Embryonic facial prominence (tissue), 1 donor: ENCODE data around the gene ZNF345.

ENCODE experiments used
- DNase-seq: peaks from one replicate; pipeline ENCODE4 v3.0.0-alpha.2; 2016; ENCODE audit errors: extremely low spot score

The ZNF345 gene

DNA sequence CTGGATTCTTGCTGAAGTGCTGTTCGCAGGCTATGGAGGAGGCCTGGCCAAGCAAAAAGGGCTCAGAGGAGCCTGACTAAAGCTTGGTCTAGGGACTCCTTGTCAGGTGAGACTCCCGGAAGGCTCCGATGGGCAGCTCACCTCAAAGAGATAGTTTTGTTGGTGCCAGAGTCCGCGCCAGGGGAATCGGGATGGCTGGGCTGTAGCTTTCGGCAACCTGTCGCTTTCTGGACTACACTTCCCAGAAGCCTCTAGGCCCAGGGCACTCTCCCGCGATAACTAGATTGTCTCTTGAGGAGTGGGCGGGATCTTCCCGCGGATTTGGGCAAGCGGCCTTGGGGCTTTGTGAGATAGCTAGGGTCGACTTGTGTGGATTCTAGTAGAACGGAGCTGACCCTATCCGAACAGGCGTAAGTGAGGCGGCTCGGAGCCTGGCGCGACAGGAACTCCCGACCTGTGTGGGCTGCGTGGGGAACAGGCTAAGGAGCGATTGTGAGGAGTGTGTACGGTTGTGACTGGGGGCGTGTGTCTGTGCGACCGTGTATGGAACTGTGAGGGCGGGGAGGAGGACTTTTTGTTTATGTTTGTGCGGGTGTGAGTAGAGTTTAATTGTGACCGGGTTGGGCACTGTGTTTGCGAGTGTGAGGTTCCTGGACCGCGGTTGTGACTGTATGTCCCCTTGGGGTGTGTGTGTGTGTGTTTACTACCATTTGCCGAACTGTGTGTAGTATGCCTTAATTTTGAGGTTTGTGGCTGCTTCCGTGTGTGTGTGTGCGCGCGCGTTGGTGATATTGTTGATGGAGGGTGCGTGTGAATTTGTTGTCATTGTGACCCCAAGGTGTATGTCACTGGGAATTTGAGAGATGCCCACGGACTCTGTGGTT, at the start of gene ZNF345:
ZNF345 (plus strand) TSS at position 318 of the 884 bp plus-strand sequence. CDS start 25,955 bp downstream, outside the sequence.
- DNase-seq, result peak; percentile 93

DNA sequence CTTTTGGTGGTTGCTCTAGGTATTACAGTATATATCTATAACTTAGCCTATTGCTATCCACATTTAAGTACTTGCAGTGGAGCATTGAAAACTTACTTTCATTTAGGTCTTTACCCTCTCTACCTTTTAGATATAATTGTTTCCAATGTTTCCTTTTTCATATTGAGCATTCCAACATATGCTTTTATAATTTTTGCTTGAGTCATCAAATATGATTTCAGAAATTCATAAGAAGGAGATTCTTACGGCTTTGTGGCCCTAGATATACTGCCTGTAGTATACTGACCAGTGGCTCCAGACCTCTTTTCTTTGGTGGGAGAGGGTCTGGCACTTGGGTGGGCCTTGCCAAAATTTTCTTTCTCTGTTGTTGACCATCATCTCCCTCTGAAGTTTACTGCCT, 45.3 kb upstream of the ZNF345 start:
- DNase-seq, result no peak

DNA sequence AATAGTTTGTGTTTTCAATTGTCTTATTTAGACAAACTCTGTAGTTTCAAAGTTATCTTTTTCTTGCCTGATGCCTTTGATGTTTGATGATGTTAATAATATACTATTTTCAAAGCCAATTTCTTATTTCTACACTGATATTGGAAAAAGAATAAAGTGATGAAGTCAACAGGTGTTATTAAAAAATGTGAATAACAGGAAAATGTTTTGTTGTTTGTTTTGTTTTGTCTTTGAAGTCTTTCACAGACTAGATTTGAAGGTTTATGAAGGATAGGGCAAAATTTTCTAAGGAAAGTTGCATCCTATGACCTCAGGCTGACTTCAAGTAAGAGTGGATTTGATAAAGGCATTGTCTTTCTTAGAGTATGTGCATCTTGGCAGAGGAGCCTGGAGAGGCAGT, 43.6 kb upstream of the ZNF345 start:
- DNase-seq, result no peak

DNA sequence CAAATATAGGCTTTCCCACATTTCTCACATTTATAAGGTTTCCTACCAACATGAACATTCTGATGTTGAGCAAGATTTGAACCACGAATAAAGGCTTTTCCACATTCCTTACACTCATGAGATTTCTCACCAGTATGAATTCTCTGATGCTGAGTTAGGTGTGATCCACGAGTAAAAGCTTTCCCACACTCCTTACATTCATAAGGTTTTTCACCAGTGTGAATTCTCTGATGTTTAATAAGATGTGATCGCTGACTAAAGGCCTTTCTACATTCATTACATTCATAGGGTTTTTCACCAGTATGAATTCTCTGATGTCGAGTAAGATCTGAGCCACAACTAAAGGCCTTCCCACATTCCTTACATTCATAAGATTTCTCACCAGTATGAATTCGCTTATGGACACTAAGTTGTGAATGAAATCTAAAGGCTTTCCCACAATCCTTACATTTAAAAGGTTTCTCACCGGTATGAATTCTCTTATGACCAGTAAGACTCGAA, 31.5 kb upstream of the ZNF345 start:
- DNase-seq, result no peak

DNA sequence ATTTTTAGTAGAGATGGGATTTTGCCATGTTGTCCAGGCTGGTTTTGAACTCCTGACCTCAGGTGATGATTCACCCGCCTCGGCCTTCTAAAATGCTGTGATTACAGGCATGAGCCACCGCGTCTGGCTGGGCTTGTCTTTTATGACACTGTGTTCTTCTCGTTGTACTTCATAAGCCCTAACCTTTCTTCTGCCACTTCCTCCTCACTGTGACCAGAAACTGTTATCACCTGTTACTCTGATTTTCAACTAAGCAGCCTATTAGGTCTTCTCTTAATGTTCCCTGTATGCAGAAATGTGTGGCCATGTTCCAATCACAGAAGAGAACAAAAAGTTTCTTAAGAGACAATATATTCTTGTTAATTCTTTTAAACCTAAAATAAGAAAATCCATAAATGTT, 28.9 kb upstream of the ZNF345 start:
- no peak for DNase-seq

DNA sequence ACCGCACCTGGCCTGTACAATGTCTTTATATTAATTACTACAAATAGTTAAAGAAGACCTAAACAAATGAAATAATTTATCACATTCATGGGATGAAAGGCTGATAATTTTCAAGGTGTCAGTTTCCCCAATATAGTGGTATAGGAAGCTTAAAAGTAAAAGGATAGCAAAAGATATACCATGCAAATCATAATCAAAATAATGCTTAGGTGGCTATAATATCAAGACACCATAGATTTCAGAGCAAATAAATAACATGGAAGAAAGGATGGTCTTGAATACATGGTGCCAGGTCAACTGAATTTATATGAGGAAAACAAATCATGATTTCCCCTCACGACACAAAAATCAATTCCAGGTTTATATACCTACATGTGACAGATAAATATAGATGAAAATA, 17.2 kb upstream of the ZNF345 start:
- no peak for DNase-seq

DNA sequence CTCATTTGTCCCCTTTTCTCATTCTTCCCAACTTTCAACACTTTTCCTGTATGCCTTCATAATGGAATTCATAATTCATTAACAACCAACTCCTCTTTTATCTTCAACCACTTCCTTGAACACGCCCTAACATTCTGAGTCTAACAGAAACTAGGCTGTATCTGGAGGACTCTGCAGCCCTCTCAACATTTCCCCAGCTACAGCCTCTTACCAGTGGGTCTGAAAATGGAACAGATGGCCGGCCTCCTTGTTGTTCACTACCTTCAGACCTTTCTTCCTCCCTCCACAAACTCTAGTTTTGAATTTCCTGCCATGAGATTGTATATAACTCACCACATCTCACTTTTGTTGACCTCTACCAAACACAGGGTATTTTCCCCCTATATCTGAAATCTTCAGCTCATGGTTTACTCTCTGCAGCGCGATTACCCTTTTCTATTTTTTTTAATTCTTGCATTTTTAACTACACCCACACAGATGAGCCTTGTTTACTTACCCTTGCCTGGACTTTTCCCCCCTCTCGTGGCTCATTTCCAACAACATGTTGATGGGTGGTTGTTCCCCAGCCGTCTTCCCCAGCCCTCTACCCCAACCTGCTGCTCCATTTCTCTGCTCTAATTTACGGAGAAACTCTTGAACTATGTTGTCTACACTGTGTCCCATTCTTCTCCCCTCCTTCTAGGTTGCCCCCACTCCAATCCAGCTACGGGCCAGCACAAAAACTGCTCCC, 13.3 kb upstream of the ZNF345 start:
- DNase-seq, result no peak

DNA sequence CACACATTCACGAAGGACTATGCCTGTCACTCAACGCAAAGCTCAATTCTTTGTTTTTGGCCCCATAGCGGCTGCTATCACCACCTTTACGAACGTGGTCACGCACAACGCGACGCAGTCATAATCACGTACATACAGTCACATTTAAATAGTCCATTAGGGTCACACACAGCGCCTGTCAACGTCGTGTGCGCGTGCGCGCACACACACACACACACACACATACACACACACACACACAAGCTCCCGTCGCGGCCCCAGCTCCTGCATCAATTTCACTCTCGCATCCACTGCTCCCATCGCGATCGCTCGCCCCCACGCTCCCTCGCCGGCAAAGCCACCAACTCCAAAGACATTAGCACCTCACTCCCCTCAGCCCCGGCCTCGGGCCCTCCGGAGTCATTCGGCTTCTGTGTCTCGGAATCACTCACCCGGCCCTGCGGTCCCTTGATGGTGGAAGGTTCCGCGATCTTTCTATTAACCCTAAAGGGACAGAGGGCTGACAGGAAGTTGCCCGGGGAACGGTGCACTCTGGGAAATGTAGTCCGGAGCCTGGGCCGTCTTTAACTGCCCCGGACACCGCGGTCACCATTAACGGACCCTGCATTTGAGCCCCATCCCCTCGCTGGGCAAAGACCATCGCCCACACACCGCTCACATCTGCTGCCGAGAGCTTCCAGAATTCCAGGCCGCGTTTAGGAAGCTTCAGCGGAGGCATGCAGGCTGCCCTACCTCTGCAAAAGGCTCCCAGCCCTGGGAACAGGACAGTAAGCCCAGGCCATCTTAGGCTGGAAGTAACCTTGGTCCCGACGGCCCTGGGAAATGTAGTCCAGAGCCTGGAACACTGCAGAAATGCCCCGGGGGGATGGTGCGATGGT, 12.5 kb upstream of the ZNF345 start, which contains the start of gene ZNF790:
ZNF790 (minus strand) TSS at position 482 of the 878 bp plus-strand sequence. CDS start 12,768 bp downstream, outside the sequence.
- DNase-seq, result peak; percentile 81

DNA sequence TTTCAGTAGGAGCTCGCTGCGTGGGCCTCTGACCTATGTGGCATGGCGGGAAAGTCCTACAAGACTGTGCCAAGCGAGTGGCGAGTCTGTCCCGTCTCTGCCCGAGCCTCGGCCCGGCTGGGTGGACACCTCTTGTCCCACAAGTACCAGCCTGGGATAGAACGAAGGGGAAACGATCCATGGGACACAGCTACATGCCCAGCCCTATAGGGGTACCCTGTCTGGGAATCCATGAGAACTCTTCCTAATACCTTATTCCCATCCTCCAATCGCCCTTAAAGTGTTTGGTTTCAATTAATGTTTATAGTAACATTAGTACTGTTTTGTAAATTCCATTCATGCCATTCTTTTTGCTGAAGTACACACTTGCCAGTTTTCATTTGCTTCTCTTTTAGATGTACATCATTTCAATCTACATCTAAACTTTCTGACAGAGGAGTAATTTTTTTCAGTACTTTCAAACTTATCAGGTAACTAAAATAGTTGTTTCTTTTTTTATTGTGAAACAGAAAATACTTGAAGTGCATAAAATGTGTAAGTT, 11.8 kb upstream of the ZNF345 start:
- DNase-seq, result no peak

DNA sequence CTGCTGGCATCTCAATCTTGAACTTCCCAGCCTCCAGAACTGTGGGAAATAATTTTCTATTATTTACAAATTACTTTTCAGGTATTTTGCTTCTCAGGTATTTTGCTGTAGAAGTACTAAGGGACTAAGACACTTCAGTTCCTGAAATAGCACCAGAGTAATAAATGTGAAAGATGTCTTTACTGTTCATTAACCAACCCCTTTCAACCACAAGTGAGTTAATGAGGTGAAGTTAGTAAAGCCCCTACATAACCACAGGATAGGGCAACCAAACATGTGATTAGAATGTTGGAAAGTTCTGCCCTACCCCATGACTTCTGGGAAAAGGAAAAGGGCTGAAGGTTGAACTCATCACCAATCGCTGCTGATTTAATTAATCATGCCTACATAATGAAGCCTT, 2.7 kb upstream of the ZNF345 start:
- no peak for DNase-seq

DNA sequence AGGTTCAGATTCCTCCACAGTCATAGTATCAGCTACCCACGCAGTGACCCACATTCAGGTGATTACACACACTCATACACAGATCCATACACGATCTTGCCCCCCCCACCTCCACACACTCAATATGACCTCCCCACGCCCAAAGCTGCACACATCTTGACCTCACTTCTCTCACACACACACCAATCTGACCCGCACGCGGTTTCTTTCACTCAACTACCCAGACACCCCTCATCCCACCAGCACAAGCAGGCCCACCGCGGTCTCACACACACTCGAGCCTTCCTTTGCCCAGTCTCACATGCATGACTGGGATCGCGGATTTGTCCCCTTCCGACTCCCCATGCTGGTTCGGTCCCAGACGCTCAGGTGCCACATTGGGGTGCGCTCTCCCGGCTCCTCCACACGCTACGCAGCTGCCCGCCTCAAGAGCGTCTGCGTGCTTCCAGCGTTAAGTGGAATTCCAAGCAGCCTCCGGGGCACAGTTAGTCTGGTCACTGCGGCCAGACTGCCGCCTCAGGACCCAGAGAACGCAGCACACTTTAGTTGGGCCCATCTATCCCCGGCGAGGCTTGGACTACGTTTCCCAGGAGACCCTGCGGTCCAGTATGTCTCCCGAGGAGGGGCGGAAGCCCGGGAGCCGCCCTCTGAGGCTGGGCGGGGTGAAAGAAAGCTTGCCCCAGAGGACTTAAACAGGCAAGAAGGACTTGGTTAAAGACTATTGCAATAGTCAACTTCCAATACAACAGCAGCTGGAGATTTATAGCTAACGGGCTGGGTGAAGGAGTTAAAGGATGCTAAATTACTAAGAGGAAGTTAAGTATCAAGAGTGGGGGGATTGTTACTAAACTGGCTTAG, 746 bp upstream of the ZNF345 start:
- peak; percentile 76 for DNase-seq

DNA sequence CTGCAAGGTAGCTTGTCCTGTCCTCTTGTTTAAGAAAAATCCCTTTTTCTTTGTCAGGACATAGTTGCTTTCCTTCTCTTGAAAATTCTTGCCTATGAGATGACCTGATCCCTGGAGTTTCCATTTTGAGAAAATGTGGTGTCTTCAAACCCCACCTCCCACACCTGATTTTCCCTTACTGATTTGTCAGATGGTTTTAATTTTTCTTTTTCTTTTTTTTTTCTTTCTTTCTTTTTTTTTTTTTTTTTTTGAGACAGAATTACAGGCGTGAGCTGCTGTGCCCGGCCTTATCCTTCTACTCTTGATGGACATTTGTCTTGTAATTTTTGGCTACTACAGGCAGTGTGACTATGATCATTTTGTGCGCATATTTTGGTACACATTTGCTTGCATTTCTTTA, 1.2 kb downstream of the ZNF345 start:
- no peak for DNase-seq

DNA sequence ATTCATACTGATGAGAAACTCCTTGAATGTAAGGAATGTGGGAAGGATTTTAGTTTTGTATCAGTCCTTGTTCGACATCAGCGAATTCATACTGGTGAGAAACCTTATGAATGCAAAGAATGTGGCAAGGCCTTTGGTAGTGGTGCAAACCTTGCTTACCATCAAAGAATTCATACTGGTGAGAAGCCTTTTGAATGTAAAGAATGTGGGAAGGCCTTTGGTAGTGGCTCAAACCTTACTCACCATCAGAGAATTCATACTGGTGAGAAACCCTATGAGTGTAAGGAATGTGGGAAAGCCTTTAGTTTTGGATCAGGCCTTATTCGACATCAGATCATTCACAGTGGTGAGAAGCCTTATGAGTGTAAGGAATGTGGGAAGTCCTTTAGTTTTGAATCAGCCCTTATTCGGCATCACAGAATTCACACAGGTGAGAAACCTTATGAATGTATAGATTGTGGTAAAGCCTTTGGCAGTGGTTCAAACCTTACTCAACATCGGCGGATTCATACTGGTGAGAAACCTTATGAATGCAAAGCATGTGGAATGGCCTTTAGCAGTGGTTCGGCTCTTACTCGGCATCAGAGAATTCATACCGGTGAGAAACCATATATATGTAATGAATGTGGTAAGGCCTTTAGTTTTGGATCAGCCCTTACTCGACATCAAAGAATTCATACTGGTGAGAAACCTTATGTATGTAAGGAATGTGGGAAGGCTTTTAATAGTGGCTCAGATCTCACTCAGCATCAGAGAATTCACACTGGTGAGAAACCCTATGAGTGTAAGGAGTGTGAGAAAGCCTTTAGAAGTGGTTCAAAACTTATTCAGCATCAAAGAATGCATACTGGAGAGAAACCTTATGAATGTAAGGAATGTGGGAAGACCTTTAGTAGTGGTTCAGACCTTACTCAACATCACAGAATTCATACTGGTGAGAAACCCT, 26.6 kb downstream of the ZNF345 start:
- no peak for DNase-seq

DNA sequence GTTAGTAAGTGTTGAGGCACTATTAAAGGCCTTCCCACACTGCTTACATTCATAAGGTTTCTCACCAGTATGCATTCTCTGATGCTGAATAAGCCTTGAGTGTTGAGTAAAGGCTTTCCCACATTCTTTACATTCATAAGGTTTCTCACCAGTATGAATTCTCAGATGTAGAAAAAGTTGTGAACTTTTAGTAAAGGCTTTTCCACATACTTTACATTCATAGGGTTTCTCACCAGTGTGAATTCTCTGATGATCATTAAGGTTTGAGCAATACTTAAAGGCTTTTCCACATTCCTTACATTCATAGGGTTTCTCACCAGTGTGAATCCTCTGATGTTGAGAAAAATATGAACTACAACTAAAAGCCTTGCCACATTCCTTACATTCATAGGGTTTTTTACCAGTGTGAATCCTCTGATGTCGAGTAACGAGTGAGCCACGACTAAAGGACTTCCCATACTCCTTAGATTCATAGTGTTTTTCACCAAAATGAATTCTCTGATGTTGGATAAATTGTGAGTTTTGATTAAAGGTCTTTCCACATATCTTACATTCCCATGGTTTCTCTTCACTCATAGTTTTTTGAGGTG, 41.2 kb downstream of the ZNF345 start:
- no peak for DNase-seq

DNA sequence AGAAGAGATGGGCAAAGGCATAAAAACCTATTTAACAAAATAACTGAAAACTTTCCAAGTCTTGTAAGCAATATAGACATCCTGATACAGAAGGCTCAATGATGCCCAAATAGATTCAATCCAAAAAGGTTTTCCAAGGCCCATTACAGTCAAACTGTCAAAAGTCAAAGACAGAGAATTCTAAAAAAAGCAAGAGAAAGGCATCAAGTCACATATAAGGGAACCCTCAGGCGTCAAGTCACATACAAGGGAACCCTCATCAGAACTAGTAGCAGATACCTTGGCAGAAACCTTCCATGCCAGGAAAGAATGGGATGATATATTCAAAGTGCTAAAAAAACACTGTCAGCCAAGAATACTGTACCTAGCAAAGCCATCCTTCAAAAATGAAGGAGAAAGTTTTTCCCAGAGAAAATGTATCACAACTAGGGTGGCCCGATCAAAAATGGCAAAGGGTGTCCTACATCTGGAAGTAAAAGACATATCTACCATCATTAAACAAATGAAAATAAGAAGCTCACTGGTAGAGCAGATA, 44.2 kb downstream of the ZNF345 start:
- no peak for DNase-seq

DNA sequence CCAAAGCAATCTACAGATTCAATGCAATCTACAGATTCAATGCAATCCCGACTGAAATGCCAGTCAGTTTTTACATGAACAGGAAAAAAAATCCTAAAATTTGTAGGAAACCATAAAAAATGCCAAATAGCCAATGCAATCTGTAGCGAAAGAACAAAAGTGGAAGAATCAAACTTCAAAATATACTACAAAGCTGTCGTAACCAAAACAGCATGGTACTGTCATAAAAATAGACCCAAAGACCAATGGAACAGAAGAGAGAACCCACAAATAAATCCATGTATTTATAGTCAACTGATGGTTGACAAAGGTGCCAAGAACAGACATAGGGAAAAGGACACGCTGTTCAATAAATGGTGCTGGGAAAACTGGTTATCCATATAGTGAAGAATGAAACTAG, 47.7 kb downstream of the ZNF345 start:
- no peak for DNase-seq

DNA sequence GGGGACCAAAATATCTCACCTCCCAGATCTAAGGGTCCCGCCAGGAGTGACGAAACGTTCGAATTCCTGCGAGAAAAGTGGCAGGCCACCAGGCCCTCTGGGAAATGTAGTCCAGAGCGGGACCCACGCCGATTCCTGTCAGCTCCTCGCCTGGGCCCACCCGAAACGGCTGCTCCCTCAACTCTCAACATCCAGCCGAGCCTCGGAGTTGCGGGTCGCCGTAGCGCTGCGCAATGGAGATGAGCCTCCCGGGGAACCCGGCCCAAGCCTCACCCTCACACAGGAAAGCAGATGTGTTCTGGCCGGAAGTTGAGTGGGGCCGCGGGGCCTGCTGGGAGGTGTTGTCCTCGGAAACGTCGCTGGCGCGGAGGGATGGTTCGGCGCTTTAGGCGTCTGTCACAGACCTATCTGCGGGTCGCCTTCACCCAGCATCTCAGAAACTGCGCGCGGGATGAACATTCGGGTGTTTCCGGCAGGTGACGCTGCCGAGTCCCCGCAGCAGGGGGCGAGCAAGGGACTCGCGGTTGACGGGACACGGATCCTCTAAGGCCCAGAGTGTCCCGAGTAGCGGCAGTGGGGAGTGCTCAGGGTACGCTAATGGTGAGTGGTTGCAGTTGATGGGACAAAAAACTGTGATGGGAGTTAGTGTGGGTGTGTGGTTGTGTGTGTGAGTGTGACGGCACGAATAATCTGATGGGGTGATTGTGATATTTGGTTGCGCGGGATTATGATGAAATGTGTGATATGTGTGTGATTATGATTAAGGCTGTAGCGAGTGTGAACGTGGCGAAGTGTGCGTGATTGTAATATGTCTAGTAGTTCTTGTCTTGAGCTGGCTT, 65.5 kb downstream of the ZNF345 start, which contains the start of the genes ZNF568 and ZNF829:
ZNF568 (plus strand) TSS at position 341 of the 839 bp plus-strand sequence. CDS start 6,439 bp downstream, outside the sequence.
ZNF829 (minus strand) TSS at position 300 of the 839 bp plus-strand sequence. CDS start 1,124 bp downstream, outside the sequence.
- peak; percentile 75 for DNase-seq
